ENCODE data around the gene TPD52L2. TPM values are rescaled to one million over a fixed set of nuclear protein-coding genes. Genes with fewer than 3 reads are reported as not detected.
"Not testable (repeated sequence)": the region's sequence is repeated elsewhere in the genome, so short reads cannot be mapped to it uniquely, and the experiment has no call there.

TPD52L2 gene
- polyA plus RNA-seq, 3 donors, result 80.6 to 82.1 (median 81.3) TPM

DNA sequence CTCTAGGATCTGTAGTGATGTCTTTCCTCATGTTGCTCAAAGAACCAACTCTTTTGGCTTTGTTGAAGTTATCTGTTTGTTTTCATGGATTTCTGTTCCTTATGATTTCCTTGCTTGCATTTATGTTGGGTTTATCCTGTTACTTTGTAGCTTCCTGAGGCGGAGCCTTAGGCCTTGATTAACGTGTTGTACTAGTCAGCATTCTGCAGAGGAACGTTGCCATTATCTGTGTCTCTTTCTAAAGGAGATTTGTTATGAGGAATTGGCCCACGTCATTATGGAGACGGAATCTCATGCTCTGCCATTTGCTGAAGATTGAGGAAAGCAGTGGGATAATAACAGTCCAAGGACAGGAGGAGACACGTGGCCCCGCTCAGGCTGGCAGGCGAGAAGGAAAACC lies 61.2 kb downstream of the TPD52L2 start:
- DNase-seq (ENCODE audit: low read depth in 3 of 3, low spot score in 2 of 3), result no peak

DNA sequence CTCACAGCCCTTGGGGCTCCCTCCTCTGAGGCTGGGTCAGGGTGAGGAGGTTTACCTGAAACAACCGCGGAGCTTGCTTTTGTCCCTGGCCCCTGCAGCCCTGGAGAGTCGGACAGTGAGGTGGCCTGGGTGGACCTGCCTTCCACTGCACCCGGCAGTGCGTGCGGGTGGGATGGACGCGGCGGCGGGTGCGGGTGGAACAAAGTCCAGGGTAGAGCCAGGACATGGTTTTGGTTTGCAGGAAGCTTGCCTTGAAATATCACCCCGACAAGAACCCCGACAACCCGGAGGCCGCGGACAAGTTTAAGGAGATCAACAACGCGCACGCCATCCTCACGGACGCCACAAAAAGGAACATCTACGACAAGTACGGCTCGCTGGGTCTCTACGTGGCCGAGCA lies 64.0 kb downstream of the TPD52L2 start:
- no peak for DNase-seq (ENCODE audit: low read depth in 3 of 3, low spot score in 2 of 3)

- not testable (repeated sequence) for DNase-seq (ENCODE audit: low read depth in 3 of 3, low spot score in 2 of 3)
Measured at GRCh38 chr20:63929473-63929883, 64.4 kb downstream of the TPD52L2 start.

- DNase-seq (ENCODE audit: low read depth in 3 of 3, low spot score in 2 of 3), result no peak
Measured at GRCh38 chr20:63930971-63931553, 66.0 kb downstream of the TPD52L2 start.

- no peak for DNase-seq (ENCODE audit: low read depth in 3 of 3, low spot score in 2 of 3)
Measured at GRCh38 chr20:63931735-63932134, 66.7 kb downstream of the TPD52L2 start.

- DNase-seq (ENCODE audit: low read depth in 3 of 3, low spot score in 2 of 3), result no peak
Measured at GRCh38 chr20:63932606-63933160, 67.6 kb downstream of the TPD52L2 start.

- DNase-seq (ENCODE audit: low read depth in 3 of 3, low spot score in 2 of 3), result no peak
Measured at GRCh38 chr20:63933646-63934045, 68.6 kb downstream of the TPD52L2 start.

GRCh38 chr20:63934271-63935068 lies 69.4 kb downstream of the TPD52L2 start:
- DNase-seq (ENCODE audit: low read depth in 3 of 3, low spot score in 2 of 3), result no peak

DNA sequence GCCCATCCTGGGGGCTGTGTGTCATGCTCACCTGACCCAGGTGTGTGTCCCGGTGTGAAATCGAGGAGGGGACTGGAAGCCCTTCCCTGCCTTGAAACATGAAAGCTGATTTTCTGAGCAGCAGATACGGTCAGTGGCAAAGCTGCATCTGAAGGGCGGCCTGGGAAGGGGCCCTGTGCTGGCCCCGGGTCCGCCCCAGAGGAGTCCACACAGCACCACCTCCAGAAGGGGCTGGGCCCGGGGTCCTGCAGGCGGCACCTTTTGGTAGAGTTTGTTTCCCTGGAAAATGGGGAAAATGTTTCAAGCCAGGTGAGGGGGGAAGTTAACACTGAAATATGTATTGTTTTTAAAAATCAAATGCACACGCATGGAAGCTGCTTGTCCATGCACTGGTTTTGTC lies 70.4 kb downstream of the TPD52L2 start:
- no peak for DNase-seq (ENCODE audit: low read depth in 3 of 3, low spot score in 2 of 3)

GRCh38 chr20:63937596-63937995 lies 72.5 kb downstream of the TPD52L2 start:
- no peak for DNase-seq (ENCODE audit: low read depth in 3 of 3, low spot score in 2 of 3)

DNA sequence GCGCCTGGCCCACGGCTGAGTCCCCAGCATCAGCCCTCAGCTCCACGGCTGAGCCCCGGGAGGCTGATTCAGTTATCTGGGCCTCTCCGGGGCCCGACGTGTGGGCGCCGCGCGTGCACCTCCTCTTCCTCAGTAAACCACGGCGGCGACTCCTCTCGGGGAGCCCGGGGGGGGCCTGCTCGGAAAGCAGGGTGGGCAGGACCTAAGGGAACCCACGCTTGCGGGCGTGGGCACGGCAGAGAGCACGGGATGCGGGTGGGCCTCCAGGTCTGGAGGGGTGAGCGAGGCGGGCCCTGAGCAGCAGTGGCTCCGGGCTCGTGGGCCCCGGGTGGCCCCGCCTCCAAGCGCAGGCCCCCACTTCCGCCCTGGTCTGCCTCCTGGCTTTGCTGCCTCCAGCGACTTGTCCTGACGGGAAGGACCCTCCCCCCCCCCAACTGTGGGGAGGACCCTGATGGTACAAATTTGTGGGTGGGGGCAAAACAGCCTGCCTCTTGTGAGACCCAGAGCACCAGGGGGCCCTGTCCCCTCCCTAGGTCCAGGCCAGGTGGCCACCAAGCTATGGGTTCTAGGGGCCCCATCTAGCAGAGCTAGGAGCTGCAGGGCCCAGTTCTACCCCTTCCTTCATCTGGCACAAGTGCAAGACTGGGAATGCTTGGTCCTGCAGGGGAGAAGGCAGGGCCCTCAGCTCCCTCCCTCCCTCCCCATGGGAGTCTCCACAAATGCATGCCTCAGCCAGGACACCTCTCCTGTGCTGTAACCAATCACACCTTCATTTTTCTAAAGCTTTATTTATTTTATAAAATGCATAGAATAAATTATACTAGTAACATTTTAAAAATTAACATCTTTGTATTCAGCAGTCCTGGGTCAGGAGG lies 74.2 kb downstream of the TPD52L2 start:
- DNase-seq (ENCODE audit: low read depth in 3 of 3, low spot score in 2 of 3), result no peak

DNA sequence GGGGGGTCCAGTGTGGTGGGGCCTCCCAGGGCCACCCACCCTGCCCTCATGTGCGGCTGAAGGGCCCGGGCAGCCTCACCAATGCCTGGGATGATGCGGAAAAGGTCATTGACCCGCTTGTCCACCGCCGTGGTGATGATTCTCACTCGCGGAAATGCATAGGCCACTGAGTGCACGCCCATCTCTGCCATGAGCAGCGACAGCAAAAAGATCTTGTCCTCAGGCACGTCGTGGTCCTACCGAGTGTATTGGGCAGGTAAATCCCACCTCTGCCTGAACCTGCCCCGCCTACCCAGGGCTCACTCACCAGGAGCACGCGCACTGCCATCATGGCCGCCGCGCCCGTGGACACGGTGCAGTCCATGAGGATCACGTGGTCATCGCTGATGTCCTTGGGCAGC lies 75.0 kb downstream of the TPD52L2 start:
- no peak for DNase-seq (ENCODE audit: low read depth in 3 of 3, low spot score in 2 of 3)

DNA sequence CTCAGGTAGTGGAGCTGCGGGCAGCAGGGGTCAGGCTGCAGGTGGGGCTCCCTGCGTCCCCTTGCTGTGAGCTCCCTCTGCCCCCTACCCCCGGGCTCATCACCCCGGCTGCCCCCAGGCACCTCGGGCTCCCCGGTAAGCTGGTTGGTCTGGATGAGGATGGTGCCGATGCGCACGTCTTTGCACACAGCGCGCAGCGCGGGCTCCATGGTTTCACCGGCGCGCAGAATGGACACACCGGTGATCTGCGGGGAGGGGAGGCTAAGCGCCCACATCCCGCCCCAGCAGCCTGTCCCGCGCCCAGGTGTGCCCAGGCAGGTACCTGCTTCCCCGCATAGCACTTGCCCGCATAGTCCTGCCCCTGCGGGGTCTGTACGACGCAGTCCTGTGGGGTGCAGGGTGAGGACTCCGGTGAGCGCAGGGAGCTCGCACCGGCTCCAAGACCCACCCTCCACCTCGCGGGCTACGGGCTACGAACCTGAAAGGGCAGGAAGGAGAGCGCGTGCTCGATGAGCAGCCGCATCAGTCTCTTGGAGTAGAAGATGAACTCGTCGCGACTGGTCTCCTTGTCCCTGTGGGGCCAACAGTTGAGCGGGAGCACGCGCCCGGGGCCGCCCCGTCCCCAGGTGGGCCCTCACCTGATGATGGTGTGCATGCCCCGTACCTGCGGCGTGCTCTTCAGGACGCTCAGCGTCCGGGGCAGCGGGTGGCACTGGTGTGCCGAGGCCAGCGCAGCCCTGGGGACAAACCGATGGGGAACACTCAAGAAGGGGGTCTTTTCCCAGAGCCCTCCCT lies 75.6 kb downstream of the TPD52L2 start:
- no peak for DNase-seq (ENCODE audit: low read depth in 3 of 3, low spot score in 2 of 3)

Other genes starting within 250 kb of the TPD52L2 start
- 1 to 10 TPM; 7.5 to 9.8 (median 8.9) TPM for gene GMEB2, start 238.2 kb upstream of the TPD52L2 start, polyA plus RNA-seq (ENCODE audit: insufficient read length in 3 of 3)
- 10 to 100 TPM; 22.0 to 26.7 (median 23.8) TPM for gene STMN3, start 211.8 kb upstream of the TPD52L2 start, polyA plus RNA-seq (ENCODE audit: insufficient read length in 3 of 3)
- 10 to 100 TPM; 12.8 to 15.9 (median 13.8) TPM for gene RTEL1, start 207.0 kb upstream of the TPD52L2 start, polyA plus RNA-seq (ENCODE audit: insufficient read length in 3 of 3)
- 1 to 10 TPM; 1.3 to 1.7 (median 1.4) TPM for gene TNFRSF6B, start 168.6 kb upstream of the TPD52L2 start, polyA plus RNA-seq (ENCODE audit: insufficient read length in 3 of 3)
- 10 to 100 TPM; 29.9 to 31.9 (median 30.8) TPM for gene ARFRP1, start 157.3 kb upstream of the TPD52L2 start, polyA plus RNA-seq (ENCODE audit: insufficient read length in 3 of 3)
- 10 to 100 TPM; 14.9 to 15.7 (median 15.0) TPM for gene ZGPAT, start 157.2 kb upstream of the TPD52L2 start, polyA plus RNA-seq (ENCODE audit: insufficient read length in 3 of 3)
- 1 to 10 TPM; 2.8 to 5.2 (median 3.8) TPM for gene LIME1, start 128.6 kb upstream of the TPD52L2 start, polyA plus RNA-seq (ENCODE audit: insufficient read length in 3 of 3)
- gene SLC2A4RG, start 125.5 kb upstream of the TPD52L2 start, polyA plus RNA-seq (ENCODE audit: insufficient read length in 3 of 3), result 10 to 100 TPM; 57.9 to 66.1 (median 60.9) TPM
- gene ZBTB46, start 34.0 kb upstream of the TPD52L2 start, polyA plus RNA-seq (ENCODE audit: insufficient read length in 3 of 3), result 10 to 100 TPM; 13.6 to 16.0 (median 14.5) TPM
- not detected for gene ABHD16B, start 3.8 kb upstream of the TPD52L2 start, polyA plus RNA-seq (ENCODE audit: insufficient read length in 3 of 3)
- gene DNAJC5, start 29.9 kb downstream of the TPD52L2 start, polyA plus RNA-seq (ENCODE audit: insufficient read length in 3 of 3), result 10 to 100 TPM; 25.7 to 29.0 (median 28.7) TPM
- gene UCKL1, start 91.1 kb downstream of the TPD52L2 start, polyA plus RNA-seq (ENCODE audit: insufficient read length in 3 of 3), result 10 to 100 TPM; 33.5 to 35.5 (median 33.6) TPM
- gene ZNF512B, start 104.7 kb downstream of the TPD52L2 start, polyA plus RNA-seq (ENCODE audit: insufficient read length in 3 of 3), result 10 to 100 TPM; 20.9 to 23.3 (median 21.8) TPM
- gene SAMD10, start 114.4 kb downstream of the TPD52L2 start, polyA plus RNA-seq (ENCODE audit: insufficient read length in 3 of 3), result 1 to 10 TPM; 6.5 to 6.7 (median 6.6) TPM
- gene PRPF6, start 115.9 kb downstream of the TPD52L2 start, polyA plus RNA-seq (ENCODE audit: insufficient read length in 3 of 3), result 10 to 100 TPM; 89.5 to 94.8 (median 89.9) TPM
- under 1 TPM; 0.40 to 0.51 (median 0.43) TPM for gene C20orf204, start 170.9 kb downstream of the TPD52L2 start, polyA plus RNA-seq (ENCODE audit: insufficient read length in 3 of 3)
- gene SOX18, start 184.4 kb downstream of the TPD52L2 start, polyA plus RNA-seq (ENCODE audit: insufficient read length in 3 of 3), result 1 to 10 TPM; 5.6 to 9.0 (median 6.5) TPM
- 10 to 100 TPM; 71.0 to 72.0 (median 71.0) TPM for gene TCEA2, start 197.9 kb downstream of the TPD52L2 start, polyA plus RNA-seq (ENCODE audit: insufficient read length in 3 of 3)
- gene RGS19, start 214.2 kb downstream of the TPD52L2 start, polyA plus RNA-seq (ENCODE audit: insufficient read length in 3 of 3), result 1 to 10 TPM; 3.8 to 5.4 (median 4.8) TPM
- gene OPRL1, start 214.8 kb downstream of the TPD52L2 start, polyA plus RNA-seq (ENCODE audit: insufficient read length in 3 of 3), result 1 to 10 TPM in 1 of 3 donors, under 1 TPM in 2; 0.67 to 1.1 (median 0.69) TPM
- gene LKAAEAR1, start 219.1 kb downstream of the TPD52L2 start, polyA plus RNA-seq (ENCODE audit: insufficient read length in 3 of 3), result under 1 TPM in 1 of 3 donors, not detected in 2; 0.34 TPM
- not detected for gene NPBWR2, start 242.3 kb downstream of the TPD52L2 start, polyA plus RNA-seq (ENCODE audit: insufficient read length in 3 of 3)

Measured in right renal cortex interstitium (tissue), 3 donors.